Psoas muscle (tissue), 8 donors: ENCODE measurements around the gene ERFL. TPM values are rescaled to one million over a fixed set of nuclear protein-coding genes. Genes with fewer than 3 reads are reported as not detected.
"Not testable (repeated sequence)": the region's sequence is repeated elsewhere in the genome, so short reads cannot be mapped to it uniquely, and the experiment has no call there.

Source experiments
- ATAC-seq, 4 donors: fragments of 200-7000 bp; cut with Tn5 transposase; one replicate each; pipeline ENCODE4 v1.9.1; 2020; ENCODE audit warnings: moderate library complexity in 3 of 4, mild to moderate bottlenecking in 2 of 4
- DNase-seq, 2 donors: peaks; one replicate each; pipeline ENCODE4 v3.0.0-alpha.2; 2020
- H3K27ac ChIP-seq: fragments of 200-600 bp; one replicate; pipeline ENCODE4 v1.8.0; 2022
- H3K27me3 ChIP-seq, 3 donors: fragments of 200-600 bp in 1 of 3; one replicate each; pipeline versions ENCODE4 v1.6.1 to v1.8.0; 2013 to 2022; ENCODE audit warnings: low read length in 2 of 3, mild to moderate bottlenecking in 2 of 3, moderate library complexity in 1 of 3; ENCODE audit not compliant: insufficient read depth in 3 of 3
- H3K36me3 ChIP-seq, 2 donors: fragments of 200-600 bp in 1 of 2; one replicate each; pipeline versions ENCODE4 v1.6.1 to v1.8.0; 2013 to 2022; ENCODE audit warnings: low read depth in 1 of 2, mild to moderate bottlenecking in 1 of 2, moderate library complexity in 1 of 2; ENCODE audit not compliant: insufficient read depth in 1 of 2
- H3K4me1 ChIP-seq: fragments of 200-600 bp; one replicate; pipeline ENCODE4 v1.8.0; 2022
- H3K4me3 ChIP-seq: fragments of 200-600 bp; one replicate; pipeline ENCODE4 v1.8.0; 2022; ENCODE audit warnings: mild to moderate bottlenecking
- H3K9me3 ChIP-seq: fragments of 200-600 bp; one replicate; pipeline ENCODE4 v1.8.0; 2022
- WGBS, 3 donors: extraction: QIAGEN DNeasy Blood & Tissue Kit; methylation state at CpG; one replicate each; pipeline versions ENCODE4 v1.1.6 to v1.1.7; 2013; 5-methylcytosine and 5-hydroxymethylcytosine counted together
- intact Hi-C, 2 donors: fragments of 100-400 bp; cut with DNase I; formaldehyde crosslinking; loops; one replicate each; pipeline versions ENCODE4 v1.11.0 to v1.14.2; 2022
- polyA plus RNA-seq, 3 donors: library from polyadenylated mRNA; stranded (reverse); fragments of 200-250 nt; gene quantifications; one replicate each; pipeline ENCODE4 v1.2.3, GENCODE V29; 2013
- total RNA-seq, 4 donors: library from RNA; stranded (reverse); fragmentation: NEBNext Ultra II Directional in 2 of 4; extraction: Animal tissue kit (Norgen Biotek cat#: 25700) in 2 of 4; gene quantifications; one replicate each; pipeline versions ENCODE4 v1.2.1 to v1.2.4, GENCODE V29; 2021 to 2023
- TF ChIP-seq, protein P1 (sequence below): fragments of 200-600 bp; IDR thresholded peaks from one replicate; pipeline ENCODE4 v1.8.0; 2022; ENCODE audit warnings: antibody characterized with exemption
- donor health status: healthy with polysubstance abuse.
- donor health status: DM: no; HTN: no; CAD: no; lungs with moderate emphysema.
- donor health status: Bipolar disorder and iron deficiency.
- donor health status: healthy.
- donor health status: DM: yes; HTN: yes; CAD: no.
- donor health status: DM: no; HTN: no; CAD: no.
- donor health status: DM: no; HTN: no; CAD: no.
- donor health status: DM: yes; HTN: yes; CAD: no.

Gene ERFL
- total and polyA plus RNA-seq, 7 donors = 0.03 TPM; not detected in 6

DNA sequence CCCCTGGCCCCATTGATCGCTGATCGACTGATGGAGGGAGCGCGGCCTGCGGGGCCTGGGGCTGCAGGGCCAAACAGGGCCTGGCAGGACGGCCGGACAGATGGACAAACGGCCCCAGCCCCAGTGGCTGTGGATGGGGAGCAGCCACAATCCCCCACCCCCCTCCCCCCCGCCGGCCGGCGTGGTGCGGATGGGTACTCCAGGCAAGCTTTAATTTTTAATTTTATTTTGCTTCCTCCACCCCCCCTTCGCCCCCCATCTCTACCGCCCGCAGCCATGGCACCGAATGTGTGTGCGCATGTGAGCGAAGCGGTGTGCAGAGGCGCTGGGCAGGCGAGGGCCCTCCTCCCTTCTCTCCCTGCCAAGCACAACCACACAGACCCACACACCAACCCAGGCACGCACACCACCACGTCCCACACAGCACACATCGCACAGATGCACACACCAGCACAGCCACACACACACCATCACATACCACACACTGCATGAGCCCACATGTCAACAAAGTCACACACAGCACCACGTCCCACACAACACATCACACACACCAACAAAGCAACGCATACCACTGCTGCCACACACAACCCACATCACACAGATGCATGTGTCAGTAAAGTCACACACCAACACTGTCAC lies 12.4 kb downstream of the ERFL start:
- intact Hi-C loops = no loop called here
- no peak overlapping the region for H3K4me3 ChIP-seq
- H3K4me1 ChIP-seq = no peaks in the 10 kb centered on the region
- H3K27me3 ChIP-seq = peaks cover 0 to 78% (median 33%) of the 10 kb centered on the region in 3 donors
- no peaks in the 10 kb centered on the region for H3K36me3 ChIP-seq
- H3K27ac ChIP-seq = no peak overlapping the region
- H3K9me3 ChIP-seq = no peaks in the 10 kb centered on the region
- TF ChIP-seq, protein P1, sequence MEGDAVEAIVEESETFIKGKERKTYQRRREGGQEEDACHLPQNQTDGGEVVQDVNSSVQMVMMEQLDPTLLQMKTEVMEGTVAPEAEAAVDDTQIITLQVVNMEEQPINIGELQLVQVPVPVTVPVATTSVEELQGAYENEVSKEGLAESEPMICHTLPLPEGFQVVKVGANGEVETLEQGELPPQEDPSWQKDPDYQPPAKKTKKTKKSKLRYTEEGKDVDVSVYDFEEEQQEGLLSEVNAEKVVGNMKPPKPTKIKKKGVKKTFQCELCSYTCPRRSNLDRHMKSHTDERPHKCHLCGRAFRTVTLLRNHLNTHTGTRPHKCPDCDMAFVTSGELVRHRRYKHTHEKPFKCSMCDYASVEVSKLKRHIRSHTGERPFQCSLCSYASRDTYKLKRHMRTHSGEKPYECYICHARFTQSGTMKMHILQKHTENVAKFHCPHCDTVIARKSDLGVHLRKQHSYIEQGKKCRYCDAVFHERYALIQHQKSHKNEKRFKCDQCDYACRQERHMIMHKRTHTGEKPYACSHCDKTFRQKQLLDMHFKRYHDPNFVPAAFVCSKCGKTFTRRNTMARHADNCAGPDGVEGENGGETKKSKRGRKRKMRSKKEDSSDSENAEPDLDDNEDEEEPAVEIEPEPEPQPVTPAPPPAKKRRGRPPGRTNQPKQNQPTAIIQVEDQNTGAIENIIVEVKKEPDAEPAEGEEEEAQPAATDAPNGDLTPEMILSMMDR = no peak
- DNase-seq = no peak
- ATAC-seq = no peak
- WGBS, 3 donors = 24 to 29% (median 24%) methylated on average over 17 to 27 of the region's 27 CpGs

DNA sequence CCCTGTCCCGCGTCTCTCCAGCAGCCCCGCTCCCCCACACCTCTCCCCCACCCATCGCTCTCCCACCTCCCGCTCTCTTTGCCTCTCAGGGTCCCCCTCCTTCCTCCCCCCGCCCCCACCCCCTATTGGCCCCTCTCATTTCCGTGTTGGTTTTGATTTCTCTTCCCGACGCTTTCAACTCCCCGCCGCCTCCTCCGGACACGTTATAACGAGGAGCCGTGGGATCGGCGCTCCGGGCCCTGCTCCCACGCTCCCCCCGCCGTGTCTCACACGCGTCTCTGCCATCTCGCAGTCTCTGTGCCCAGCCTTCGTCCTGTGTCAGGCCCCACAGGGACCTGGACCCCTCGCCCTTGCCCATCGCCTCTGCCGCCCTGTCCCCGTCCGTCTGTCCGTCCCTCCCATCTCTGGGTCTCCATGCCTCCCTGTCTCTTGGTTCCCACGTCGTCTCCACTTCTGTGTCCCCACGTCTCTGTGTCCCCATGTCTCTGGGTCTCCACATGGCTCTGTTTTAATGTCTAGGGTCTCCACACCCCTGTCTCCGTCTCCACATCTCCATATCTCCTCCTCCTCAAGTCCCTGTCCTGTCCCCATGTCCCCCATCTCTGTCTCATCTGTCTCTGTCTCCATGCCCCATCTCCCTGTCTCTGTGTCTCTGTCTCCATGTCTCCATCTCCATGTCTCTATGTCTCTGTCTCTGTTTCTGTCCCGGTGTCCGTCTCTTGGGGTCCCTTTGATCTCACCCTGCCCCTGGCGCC lies 13.1 kb downstream of the ERFL start:
- H3K27me3 ChIP-seq = peaks cover 0 to 74% (median 33%) of the 10 kb centered on the region in 3 donors
- H3K4me1 ChIP-seq = no peaks in the 10 kb centered on the region
- WGBS, 3 donors = 2% methylated on average over 38 of the region's 38 CpGs
- intact Hi-C loops = no loop called here
- no peak overlapping the region for H3K27ac ChIP-seq
- no peak for DNase-seq
- H3K9me3 ChIP-seq = no peaks in the 10 kb centered on the region
- no peak overlapping the region for H3K4me3 ChIP-seq
- TF ChIP-seq, protein P1 = no peak
- no peak for ATAC-seq
- H3K36me3 ChIP-seq = no peaks in the 10 kb centered on the region

DNA sequence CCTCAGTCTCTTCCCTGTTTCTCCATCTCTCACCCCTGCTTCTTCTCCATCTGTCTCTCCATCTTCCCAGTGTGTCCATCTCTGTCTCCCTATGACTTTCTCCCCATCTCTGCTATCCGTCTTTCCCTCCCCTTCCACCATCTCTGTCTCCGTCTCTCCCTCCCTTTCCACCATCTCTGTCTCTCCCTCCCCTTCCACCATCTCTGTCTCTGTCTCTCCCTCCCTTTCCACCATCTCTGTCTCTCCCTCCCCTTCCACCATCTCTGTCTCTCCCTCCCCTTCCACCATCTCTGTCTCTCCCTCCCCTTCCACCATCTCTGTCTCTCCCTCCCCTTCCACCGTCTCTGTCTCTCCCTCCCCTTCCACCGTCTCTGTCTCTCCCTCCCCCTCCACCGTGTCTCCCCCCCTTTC lies 13.8 kb downstream of the ERFL start:
- H3K4me1 ChIP-seq, DNase-seq, H3K27ac ChIP-seq, ATAC-seq, H3K4me3 ChIP-seq, intact Hi-C loops, H3K36me3 ChIP-seq, H3K9me3 ChIP-seq: not testable (repeated sequence)
- WGBS, 3 donors = 0 to 11% (median 2%) methylated on average over 2 to 5 of the region's 5 CpGs
- peaks cover 0 to 67% (median 33%) of the 10 kb centered on the region in 3 donors for H3K27me3 ChIP-seq

DNA sequence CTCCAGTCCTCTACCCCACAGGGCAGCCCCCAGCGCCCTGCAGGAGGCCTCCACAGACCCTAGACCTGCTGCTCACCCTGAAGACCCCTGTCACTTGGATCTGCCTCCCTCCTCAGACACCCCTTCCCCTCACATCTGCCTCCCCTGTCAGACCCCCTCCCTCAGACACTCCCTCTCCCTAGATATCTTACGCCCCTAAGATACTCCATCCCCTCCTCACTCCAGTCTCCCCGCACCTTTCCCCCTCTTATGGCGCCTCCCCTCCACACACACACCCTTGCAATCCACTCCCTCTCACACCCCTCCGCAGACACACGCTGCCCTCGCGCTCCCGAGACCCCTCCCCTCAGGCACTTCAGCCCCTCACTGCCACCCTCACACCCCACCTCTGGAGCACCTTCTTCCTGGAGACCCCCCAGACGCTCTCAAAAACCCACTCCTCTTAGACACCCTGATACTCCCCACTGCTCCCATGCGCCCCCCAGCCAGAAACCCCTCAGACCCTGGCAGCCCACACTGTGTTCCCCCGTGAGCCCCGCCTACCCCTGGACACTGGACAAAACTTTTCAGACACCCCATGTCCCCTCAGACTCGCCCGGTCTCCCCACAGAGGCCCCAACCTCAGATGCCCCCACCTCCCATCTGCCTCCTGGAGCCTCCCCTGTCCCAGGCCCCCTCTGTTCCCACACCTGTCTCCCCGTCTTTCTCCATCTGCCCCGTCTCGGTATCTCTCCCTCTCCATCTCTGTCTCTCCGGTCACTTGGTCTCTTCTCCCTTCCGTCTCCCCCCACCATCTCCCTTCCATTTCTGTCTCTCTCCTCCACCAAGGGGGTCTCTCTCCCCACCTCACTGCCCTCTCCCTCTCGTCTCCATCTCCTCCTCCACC lies 14.5 kb downstream of the ERFL start:
- TF ChIP-seq, protein P1 = no peak
- no peak for DNase-seq
- intact Hi-C loops = no loop called here

More for the DNA sequence above, 14.5 kb downstream of the ERFL start:
- Histone ChIP-seq H3K36me3 (no peaks in the 10 kb centered on the region), H3K27me3 (peaks cover 0 to 61% (median 35%) of the 10 kb centered on the region in 3 donors), H3K27ac (no peak overlapping the region), H3K4me1 (no peaks in the 10 kb centered on the region), H3K9me3 (no peaks in the 10 kb centered on the region), H3K4me3 (no peak overlapping the region)
- WGBS, 3 donors = 5 to 6% (median 6%) methylated on average over 20 to 21 of the region's 21 CpGs
- ATAC-seq = no peak
